Neural cell (in vitro differentiated cells): ENCODE results near the gene SRGAP3.

Source experiments
- EP300 ChIP-seq: fragments of 450-650 bp; conservative IDR thresholded peaks from 2 replicates; pipeline ENCODE4 v1.6.1; 2014; ENCODE audit warnings: antibody characterized with exemption, mild to moderate bottlenecking, moderate library complexity; ENCODE audit not compliant: poor library complexity, severe bottlenecking
- MXI1 ChIP-seq: fragments of 450-650 bp; conservative IDR thresholded peaks from 2 replicates; pipeline ENCODE4 v1.6.1; 2014; ENCODE audit warnings: antibody characterized with exemption, mild to moderate bottlenecking; ENCODE audit not compliant: poor library complexity, severe bottlenecking
- POLR2AphosphoS5 ChIP-seq: IDR thresholded peaks from 2 replicates; pipeline ENCODE4 v1.6.1; 2012
- RAD21 ChIP-seq: fragments of 450-650 bp; conservative IDR thresholded peaks from 2 replicates; pipeline ENCODE4 v1.6.1; 2014; ENCODE audit warnings: antibody characterized with exemption, mild to moderate bottlenecking, moderate library complexity
- TAF1 ChIP-seq: IDR thresholded peaks from 2 replicates; pipeline ENCODE4 v1.6.1; 2012; ENCODE audit warnings: low read depth
- TF ChIP-seq, protein P1 (sequence below): fragments of 450-650 bp; IDR thresholded peaks from 2 replicates; pipeline ENCODE4 v1.5.1; 2014; ENCODE audit warnings: antibody characterized with exemption, mild to moderate bottlenecking, moderate library complexity; ENCODE audit not compliant: poor library complexity, severe bottlenecking
- TF ChIP-seq, protein P2 (sequence below): IDR thresholded peaks from 2 replicates; pipeline ENCODE4 v1.6.1; 2012; ENCODE audit warnings: borderline replicate concordance

DNA sequence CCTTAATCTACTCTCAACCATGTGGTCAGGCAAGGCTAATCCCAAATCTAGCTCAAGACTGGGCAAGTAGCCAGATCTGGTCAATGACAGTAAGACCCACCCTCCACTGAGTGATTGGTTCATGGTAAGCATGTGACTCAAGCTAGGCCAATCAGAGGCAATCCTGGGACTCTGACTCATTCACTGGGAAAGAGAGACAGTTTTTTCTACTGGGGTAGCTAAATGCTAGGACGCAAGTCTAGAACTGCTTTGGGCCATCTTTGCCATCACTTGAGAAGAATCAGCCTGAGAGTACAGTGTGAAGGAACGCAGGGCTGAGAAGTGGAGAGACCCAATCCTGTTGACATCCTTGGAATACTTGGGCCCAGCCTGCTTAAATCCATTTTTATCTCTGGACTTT lies 276.8 kb downstream of the SRGAP3 start:
- TF ChIP-seq, protein P1, sequence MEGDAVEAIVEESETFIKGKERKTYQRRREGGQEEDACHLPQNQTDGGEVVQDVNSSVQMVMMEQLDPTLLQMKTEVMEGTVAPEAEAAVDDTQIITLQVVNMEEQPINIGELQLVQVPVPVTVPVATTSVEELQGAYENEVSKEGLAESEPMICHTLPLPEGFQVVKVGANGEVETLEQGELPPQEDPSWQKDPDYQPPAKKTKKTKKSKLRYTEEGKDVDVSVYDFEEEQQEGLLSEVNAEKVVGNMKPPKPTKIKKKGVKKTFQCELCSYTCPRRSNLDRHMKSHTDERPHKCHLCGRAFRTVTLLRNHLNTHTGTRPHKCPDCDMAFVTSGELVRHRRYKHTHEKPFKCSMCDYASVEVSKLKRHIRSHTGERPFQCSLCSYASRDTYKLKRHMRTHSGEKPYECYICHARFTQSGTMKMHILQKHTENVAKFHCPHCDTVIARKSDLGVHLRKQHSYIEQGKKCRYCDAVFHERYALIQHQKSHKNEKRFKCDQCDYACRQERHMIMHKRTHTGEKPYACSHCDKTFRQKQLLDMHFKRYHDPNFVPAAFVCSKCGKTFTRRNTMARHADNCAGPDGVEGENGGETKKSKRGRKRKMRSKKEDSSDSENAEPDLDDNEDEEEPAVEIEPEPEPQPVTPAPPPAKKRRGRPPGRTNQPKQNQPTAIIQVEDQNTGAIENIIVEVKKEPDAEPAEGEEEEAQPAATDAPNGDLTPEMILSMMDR: no peak
- TF ChIP-seq MXI1 (no peak), EP300 (no peak), RAD21 (no peak), TAF1 (no peak), POLR2AphosphoS5 (no peak)
- TF ChIP-seq, protein P2, sequence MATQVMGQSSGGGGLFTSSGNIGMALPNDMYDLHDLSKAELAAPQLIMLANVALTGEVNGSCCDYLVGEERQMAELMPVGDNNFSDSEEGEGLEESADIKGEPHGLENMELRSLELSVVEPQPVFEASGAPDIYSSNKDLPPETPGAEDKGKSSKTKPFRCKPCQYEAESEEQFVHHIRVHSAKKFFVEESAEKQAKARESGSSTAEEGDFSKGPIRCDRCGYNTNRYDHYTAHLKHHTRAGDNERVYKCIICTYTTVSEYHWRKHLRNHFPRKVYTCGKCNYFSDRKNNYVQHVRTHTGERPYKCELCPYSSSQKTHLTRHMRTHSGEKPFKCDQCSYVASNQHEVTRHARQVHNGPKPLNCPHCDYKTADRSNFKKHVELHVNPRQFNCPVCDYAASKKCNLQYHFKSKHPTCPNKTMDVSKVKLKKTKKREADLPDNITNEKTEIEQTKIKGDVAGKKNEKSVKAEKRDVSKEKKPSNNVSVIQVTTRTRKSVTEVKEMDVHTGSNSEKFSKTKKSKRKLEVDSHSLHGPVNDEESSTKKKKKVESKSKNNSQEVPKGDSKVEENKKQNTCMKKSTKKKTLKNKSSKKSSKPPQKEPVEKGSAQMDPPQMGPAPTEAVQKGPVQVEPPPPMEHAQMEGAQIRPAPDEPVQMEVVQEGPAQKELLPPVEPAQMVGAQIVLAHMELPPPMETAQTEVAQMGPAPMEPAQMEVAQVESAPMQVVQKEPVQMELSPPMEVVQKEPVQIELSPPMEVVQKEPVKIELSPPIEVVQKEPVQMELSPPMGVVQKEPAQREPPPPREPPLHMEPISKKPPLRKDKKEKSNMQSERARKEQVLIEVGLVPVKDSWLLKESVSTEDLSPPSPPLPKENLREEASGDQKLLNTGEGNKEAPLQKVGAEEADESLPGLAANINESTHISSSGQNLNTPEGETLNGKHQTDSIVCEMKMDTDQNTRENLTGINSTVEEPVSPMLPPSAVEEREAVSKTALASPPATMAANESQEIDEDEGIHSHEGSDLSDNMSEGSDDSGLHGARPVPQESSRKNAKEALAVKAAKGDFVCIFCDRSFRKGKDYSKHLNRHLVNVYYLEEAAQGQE: no peak
